Stimulated activated effector memory CD8-positive, alpha-beta T cell treated with anti-CD3 and anti-CD28 coated beads, Interleukin-12 subunit alpha, Interleukin-12 subunit beta, amount 100 ng/mL, for 72 hours (primary cell): ENCODE data around the gene SLAMF1.
"Not testable (repeated sequence)": the region's sequence is repeated elsewhere in the genome, so short reads cannot be mapped to it uniquely, and the experiment has no call there.

Experiments used
- ATAC-seq: fragments of 150-1000 bp; cut with Tn5 transposase; 2 replicates; pipeline ENCODE4 v1.10.0; 2021
- DNase-seq, 2 donors: peaks; one replicate each; pipeline ENCODE4 v3.0.0; 2021 to 2022; ENCODE audit warnings: low spot score in 2 of 2
- H3K27ac Mint-ChIP-seq: one replicate; pipeline ENCODE4 v1.8.0; 2022; ENCODE audit warnings: mild to moderate bottlenecking, mixed read lengths
- H3K36me3 Mint-ChIP-seq: one replicate; pipeline ENCODE4 v1.8.0; 2022; ENCODE audit warnings: mild to moderate bottlenecking, mixed read lengths
- H3K4me1 Mint-ChIP-seq: one replicate; pipeline ENCODE4 v1.8.0; 2022; ENCODE audit warnings: mixed read lengths
- H3K4me3 Mint-ChIP-seq: one replicate; pipeline ENCODE4 v1.8.0; 2022; ENCODE audit warnings: mild to moderate bottlenecking, mixed read lengths
- H3K9me3 Mint-ChIP-seq: one replicate; pipeline ENCODE4 v1.8.0; 2022; ENCODE audit warnings: mixed read lengths

The SLAMF1 gene

GRCh38 chr1:160580221-160580812 is 66.5 kb downstream of the SLAMF1 start:
- DNase-seq (no peak), ATAC-seq (no peak)
- Mint-ChIP-seq H3K27ac (peak overlapping the region; percentile 89), H3K4me3 (peak overlapping the region; percentile 68), H3K36me3 (no peaks in the 10 kb centered on the region), H3K9me3 (no peaks in the 10 kb centered on the region), H3K4me1 (peaks cover 57% of the 10 kb centered on the region)

- DNase-seq (no peak), ATAC-seq (no peak)
- Mint-ChIP-seq H3K36me3 (peaks cover 6% of the 10 kb centered on the region), H3K27ac (peak within 1 kb of the TSS; percentile 89), H3K4me3 (peak within 1 kb of the TSS; percentile 68), H3K4me1 (peaks cover 61% of the 10 kb centered on the region), H3K9me3 (no peaks in the 10 kb centered on the region)
Observed at GRCh38 chr1:160579216-160579701, 67.6 kb downstream of the SLAMF1 start, which contains the start of gene CD84. Gene CD84, minus strand, starts transcription at chr1:160579496. Its CDS starts 59 bp downstream, at chr1:160579437.

- Mint-ChIP-seq H3K4me3 (peak overlapping the region; percentile 68), H3K9me3 (no peaks in the 10 kb centered on the region), H3K36me3 (peaks cover 6% of the 10 kb centered on the region), H3K27ac (peak overlapping the region; percentile 89), H3K4me1 (peaks cover 61% of the 10 kb centered on the region)
- ATAC-seq (no peak), DNase-seq (no peak)
Observed at GRCh38 chr1:160578525-160579191, 68.2 kb downstream of the SLAMF1 start.

- Mint-ChIP-seq H3K4me3 (peak overlapping the region; percentile 68), H3K4me1 (peaks cover 66% of the 10 kb centered on the region), H3K27ac (peak overlapping the region; percentile 89), H3K36me3 (peaks cover 6% of the 10 kb centered on the region), H3K9me3 (no peaks in the 10 kb centered on the region)
- no peak for ATAC-seq
- no peak for DNase-seq
Observed at GRCh38 chr1:160578175-160578524, 68.7 kb downstream of the SLAMF1 start.

GRCh38 chr1:160577671-160578070 is 69.2 kb downstream of the SLAMF1 start:
- ATAC-seq = no peak
- peaks cover 71% of the 10 kb centered on the region for H3K4me1 Mint-ChIP-seq
- no peak for DNase-seq
- H3K4me3 Mint-ChIP-seq = peak overlapping the region; percentile 68
- peaks cover 6% of the 10 kb centered on the region for H3K36me3 Mint-ChIP-seq
- peak overlapping the region; percentile 89 for H3K27ac Mint-ChIP-seq
- no peaks in the 10 kb centered on the region for H3K9me3 Mint-ChIP-seq

GRCh38 chr1:160576884-160577283 is 70.0 kb downstream of the SLAMF1 start:
- Mint-ChIP-seq H3K4me3 (peak overlapping the region; percentile 68), H3K36me3 (peaks cover 6% of the 10 kb centered on the region), H3K9me3 (no peaks in the 10 kb centered on the region), H3K27ac (peak overlapping the region; percentile 89), H3K4me1 (peaks cover 79% of the 10 kb centered on the region)
- no peak for DNase-seq
- peak; percentile 51 for ATAC-seq

- H3K36me3 Mint-ChIP-seq = peaks cover 6% of the 10 kb centered on the region
- H3K27ac Mint-ChIP-seq = peak overlapping the region; percentile 89
- H3K9me3 Mint-ChIP-seq = peaks cover under 1% of the 10 kb centered on the region
- DNase-seq (no peak), ATAC-seq (peak; percentile 76)
- peak overlapping the region; percentile 68 for H3K4me3 Mint-ChIP-seq
- peaks cover 79% of the 10 kb centered on the region for H3K4me1 Mint-ChIP-seq
Observed at GRCh38 chr1:160576390-160576789, 70.5 kb downstream of the SLAMF1 start.

GRCh38 chr1:160575112-160575664 is 71.7 kb downstream of the SLAMF1 start:
- no peak for DNase-seq
- Mint-ChIP-seq H3K4me3 (peak overlapping the region; percentile 68), H3K9me3 (peaks cover 4% of the 10 kb centered on the region)

GRCh38 chr1:160570840-160571239 is 76.0 kb downstream of the SLAMF1 start:
- H3K36me3 Mint-ChIP-seq = peaks cover 6% of the 10 kb centered on the region
- ATAC-seq (no peak), DNase-seq (no peak)
- H3K9me3 Mint-ChIP-seq = peaks cover 7% of the 10 kb centered on the region
- peak overlapping the region; percentile 89 for H3K27ac Mint-ChIP-seq
- H3K4me3 Mint-ChIP-seq = peak overlapping the region; percentile 2
- peaks cover 88% of the 10 kb centered on the region for H3K4me1 Mint-ChIP-seq

More at GRCh38 chr1:160575112-160575664, 71.7 kb downstream of the SLAMF1 start:
- ATAC-seq = peak; percentile 72
- Mint-ChIP-seq H3K36me3 (peaks cover 6% of the 10 kb centered on the region), H3K4me1 (peaks cover 76% of the 10 kb centered on the region), H3K27ac (peak overlapping the region; percentile 89)

GRCh38 chr1:160569806-160570205 is 77.0 kb downstream of the SLAMF1 start:
- Mint-ChIP-seq H3K9me3 (peaks cover 7% of the 10 kb centered on the region), H3K4me1 (peaks cover 88% of the 10 kb centered on the region), H3K27ac (peak overlapping the region; percentile 89), H3K4me3 (peak overlapping the region; percentile 54), H3K36me3 (peaks cover under 1% of the 10 kb centered on the region)
- no peak for DNase-seq
- ATAC-seq = no peak

GRCh38 chr1:160567858-160568682 is 78.8 kb downstream of the SLAMF1 start:
- H3K4me3 Mint-ChIP-seq = peak overlapping the region; percentile 54
- peak overlapping the region; percentile 86 for H3K27ac Mint-ChIP-seq
- DNase-seq (peak; percentile 35 to 79), ATAC-seq (peak; percentile 99)
- peaks cover 5% of the 10 kb centered on the region for H3K36me3 Mint-ChIP-seq
- peaks cover 83% of the 10 kb centered on the region for H3K4me1 Mint-ChIP-seq
- peaks cover 7% of the 10 kb centered on the region for H3K9me3 Mint-ChIP-seq

- Mint-ChIP-seq H3K4me3 (peak overlapping the region; percentile 54), H3K36me3 (peaks cover 12% of the 10 kb centered on the region), H3K27ac (peak overlapping the region; percentile 86), H3K9me3 (peaks cover 7% of the 10 kb centered on the region), H3K4me1 (peaks cover 77% of the 10 kb centered on the region)
- no peak for ATAC-seq
- DNase-seq = no peak
Observed at GRCh38 chr1:160567341-160567740, 79.5 kb downstream of the SLAMF1 start.

GRCh38 chr1:160565564-160565963 is 81.3 kb downstream of the SLAMF1 start:
- Mint-ChIP-seq H3K4me1 (peaks cover 79% of the 10 kb centered on the region), H3K4me3 (peak overlapping the region; percentile 54), H3K9me3 (peaks cover 5% of the 10 kb centered on the region), H3K36me3 (peaks cover 14% of the 10 kb centered on the region), H3K27ac (peak overlapping the region; percentile 86)
- no peak for ATAC-seq
- DNase-seq = no peak

GRCh38 chr1:160563230-160563629 is 83.6 kb downstream of the SLAMF1 start:
- Mint-ChIP-seq H3K4me1 (peaks cover 85% of the 10 kb centered on the region), H3K36me3 (peaks cover 14% of the 10 kb centered on the region)
- H3K9me3 Mint-ChIP-seq, H3K4me3 Mint-ChIP-seq, H3K27ac Mint-ChIP-seq, ATAC-seq, DNase-seq: not testable (repeated sequence)

- H3K4me1 Mint-ChIP-seq = peaks cover 85% of the 10 kb centered on the region
- not testable (repeated sequence) for H3K4me3 Mint-ChIP-seq, DNase-seq, H3K9me3 Mint-ChIP-seq, ATAC-seq
- peaks cover 14% of the 10 kb centered on the region for H3K36me3 Mint-ChIP-seq
- H3K27ac Mint-ChIP-seq = peak overlapping the region; percentile 97
Observed at GRCh38 chr1:160562745-160563144, 84.1 kb downstream of the SLAMF1 start.
